ENCODE measurements around the gene ALG8.
"Not testable (repeated sequence)": the region's sequence is repeated elsewhere in the genome, so short reads cannot be mapped to it uniquely, and the experiment has no call there.

ALG8 gene

DNA sequence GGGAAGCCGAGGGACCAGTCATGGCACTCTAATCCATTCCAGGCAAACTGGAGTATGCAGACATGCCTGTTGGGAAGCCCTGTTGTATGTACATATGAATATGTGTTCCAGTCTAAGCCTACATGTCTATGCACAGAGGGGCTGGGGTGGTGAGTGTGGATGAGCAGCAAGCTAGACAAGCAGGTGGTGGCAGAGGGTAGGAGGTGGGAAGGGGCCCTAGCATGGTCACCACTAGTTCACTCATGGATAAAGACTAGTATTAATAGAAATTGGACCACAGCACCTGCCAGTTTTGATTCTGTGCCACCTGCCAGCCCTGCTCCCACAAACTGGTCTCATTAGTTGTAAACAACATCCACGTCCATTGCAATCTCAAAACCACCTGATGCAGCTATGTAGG is 74.2 kb downstream of the ALG8 start:
- Histone ChIP-seq H3K4me3 (no peak overlapping the region), H3K4me1 (peaks cover 11% of the 10 kb centered on the region), H3K9me3 (no peaks in the 10 kb centered on the region), H3K27me3 (ENCODE audit: low read depth) (no peaks in the 10 kb centered on the region), H3K36me3 (replicated peaks) (peaks cover 21% of the 10 kb centered on the region)
- in situ Hi-C loops (cut with MboI; ENCODE audit: low sequenced_read_pairs): no loop called here
- no peak for DNase-seq (ENCODE audit: low spot score in 2 of 2)

DNA sequence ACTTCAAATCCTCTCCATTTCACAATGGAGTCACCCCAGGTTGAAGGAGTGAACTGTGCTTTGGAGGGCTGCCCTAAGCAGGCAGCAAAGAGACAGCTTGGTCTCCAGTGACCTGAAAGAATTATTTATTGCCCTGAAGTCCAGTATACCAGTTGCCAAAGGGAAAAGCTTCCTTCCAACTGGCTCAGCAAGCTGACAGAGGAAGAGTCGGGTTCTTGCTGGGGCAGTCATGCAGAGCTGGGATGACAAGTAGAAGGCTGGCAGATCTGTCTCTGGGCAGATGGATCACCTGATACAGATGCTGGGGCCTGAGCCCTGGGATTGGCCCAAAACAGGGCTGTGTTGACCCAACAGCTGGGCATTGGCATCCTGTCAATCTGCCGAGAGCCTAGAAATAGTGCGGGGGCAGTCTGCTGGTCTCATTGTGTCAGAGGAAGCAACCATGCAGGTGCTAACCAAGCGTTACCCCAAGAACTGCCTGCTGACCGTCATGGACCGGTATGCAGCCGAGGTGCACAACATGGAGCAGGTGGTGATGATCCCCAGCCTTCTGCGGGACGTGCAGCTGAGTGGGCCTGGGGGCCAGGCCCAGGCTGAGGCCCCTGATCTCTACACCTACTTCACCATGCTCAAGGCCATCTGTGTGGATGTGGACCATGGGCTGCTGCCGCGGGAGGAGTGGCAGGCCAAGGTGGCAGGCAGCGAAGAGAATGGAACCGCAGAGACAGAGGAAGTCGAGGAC is 75.8 kb downstream of the ALG8 start, which contains the start of gene THRSP:
Gene THRSP (plus strand): TSS at position 422 of the 742 bp plus-strand sequence. CDS start 21 bp downstream, at position 443.
- peaks cover 11% of the 10 kb centered on the region for H3K4me1 ChIP-seq
- no peaks in the 10 kb centered on the region for H3K27me3 ChIP-seq (ENCODE audit: low read depth)
- H3K9me3 ChIP-seq: no peaks in the 10 kb centered on the region
- DNase-seq (ENCODE audit: low spot score in 2 of 2): no peak
- peaks cover 9% of the 10 kb centered on the region for H3K36me3 ChIP-seq (replicated peaks)
- in situ Hi-C loops (cut with MboI; ENCODE audit: low sequenced_read_pairs): no loop called here
- no peak within 1 kb of the TSS for H3K4me3 ChIP-seq

DNA sequence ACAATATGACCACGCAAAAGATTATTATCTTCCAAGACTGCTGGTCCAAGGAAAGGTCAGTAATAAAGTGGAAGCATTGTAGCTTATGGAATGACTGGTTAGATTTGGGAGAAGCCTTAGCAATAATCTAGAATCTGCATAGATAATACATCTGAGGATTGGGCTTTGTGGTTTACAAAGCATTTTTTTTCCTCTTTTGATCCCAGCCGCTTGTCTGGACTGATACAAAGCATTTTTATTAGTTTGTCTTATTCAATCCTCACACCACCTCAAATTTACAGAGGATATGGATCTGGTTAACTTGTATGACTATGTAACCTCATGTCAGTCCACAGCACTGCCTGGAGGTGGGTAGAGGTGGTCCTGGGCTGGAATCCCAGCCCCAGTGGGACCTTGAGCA is 76.8 kb downstream of the ALG8 start:
- Histone ChIP-seq H3K36me3 (replicated peaks) (peaks cover 5% of the 10 kb centered on the region; the same call in 1 of the 2 replicates), H3K4me3 (no peak overlapping the region), H3K27me3 (ENCODE audit: low read depth) (no peaks in the 10 kb centered on the region), H3K4me1 (peaks cover 11% of the 10 kb centered on the region), H3K9me3 (no peaks in the 10 kb centered on the region)
- in situ Hi-C loops (cut with MboI; ENCODE audit: low sequenced_read_pairs): no loop called here
- no peak for DNase-seq (ENCODE audit: low spot score in 2 of 2)

DNA sequence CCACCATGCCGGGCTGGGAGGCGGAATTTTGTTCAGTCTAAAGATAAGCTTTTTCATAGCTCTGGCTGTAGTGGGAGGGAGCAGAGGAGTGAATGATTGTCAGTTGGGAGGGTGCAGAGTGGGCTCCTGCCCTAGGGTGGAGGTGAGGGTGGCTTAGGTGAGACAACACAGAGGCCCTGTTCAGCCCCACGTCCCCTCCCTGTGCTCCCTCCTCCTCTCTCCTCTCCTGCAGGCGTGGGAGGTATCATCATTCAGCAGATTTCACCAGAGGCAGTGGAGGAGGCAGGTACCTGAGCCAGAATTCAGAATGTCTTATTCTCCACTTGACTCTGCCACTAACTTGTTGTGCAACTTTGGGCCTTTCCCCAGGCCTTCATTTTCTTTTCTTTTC is 77.5 kb downstream of the ALG8 start:
- Histone ChIP-seq H3K4me3 (no peak overlapping the region), H3K9me3 (no peaks in the 10 kb centered on the region), H3K27me3 (ENCODE audit: low read depth) (no peaks in the 10 kb centered on the region), H3K4me1 (peaks cover 11% of the 10 kb centered on the region), H3K36me3 (replicated peaks) (no peaks in the 10 kb centered on the region)
- in situ Hi-C loops (cut with MboI; ENCODE audit: low sequenced_read_pairs): no loop called here
- no peak for DNase-seq (ENCODE audit: low spot score in 2 of 2)

DNA sequence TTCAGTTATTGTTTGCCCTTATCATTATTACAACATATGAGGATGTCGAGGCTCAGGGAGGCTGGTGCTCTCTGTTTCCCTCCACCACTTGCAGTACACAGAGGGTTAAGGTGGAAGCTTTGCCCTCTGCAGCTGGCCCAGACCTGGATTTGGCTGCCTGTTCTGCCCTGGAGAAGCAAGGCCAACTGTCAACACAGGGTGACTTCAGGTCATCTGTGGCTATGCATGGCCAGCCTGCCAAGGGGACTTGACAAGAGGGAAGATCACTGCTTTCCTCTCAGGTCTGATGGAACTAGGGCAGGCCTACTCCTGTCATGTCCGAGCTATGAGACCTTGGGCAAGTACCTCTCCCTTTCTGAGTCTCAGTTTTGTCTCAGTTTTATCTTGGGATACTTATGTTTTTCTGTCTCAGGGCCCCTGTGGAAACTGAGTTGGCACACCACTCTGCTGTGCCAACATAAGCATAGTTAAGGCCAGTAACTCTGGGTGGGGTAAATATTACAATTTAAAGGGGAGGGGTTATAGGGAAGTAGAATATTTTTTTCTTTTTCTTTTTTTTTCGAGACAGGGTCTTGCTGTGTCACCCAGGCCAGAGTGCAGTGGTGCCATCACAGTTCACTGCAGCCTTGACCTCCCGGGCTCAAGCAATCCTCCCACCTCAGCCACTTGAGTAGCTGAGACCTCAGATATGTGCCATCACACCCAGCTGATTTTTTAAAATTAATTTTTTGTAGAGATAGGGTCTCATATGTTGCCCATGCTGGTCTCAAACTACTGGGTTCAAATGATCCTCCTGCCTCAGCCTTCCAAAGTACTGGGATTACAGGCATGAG is 78.1 kb downstream of the ALG8 start:
- Histone ChIP-seq H3K4me3 (no peak overlapping the region), H3K4me1 (peaks cover 9% of the 10 kb centered on the region), H3K36me3 (replicated peaks) (no peaks in the 10 kb centered on the region), H3K9me3 (no peaks in the 10 kb centered on the region), H3K27me3 (ENCODE audit: low read depth) (no peaks in the 10 kb centered on the region)
- in situ Hi-C loops (cut with MboI; ENCODE audit: low sequenced_read_pairs): no loop called here
- DNase-seq (ENCODE audit: low spot score in 2 of 2): no peak

DNA sequence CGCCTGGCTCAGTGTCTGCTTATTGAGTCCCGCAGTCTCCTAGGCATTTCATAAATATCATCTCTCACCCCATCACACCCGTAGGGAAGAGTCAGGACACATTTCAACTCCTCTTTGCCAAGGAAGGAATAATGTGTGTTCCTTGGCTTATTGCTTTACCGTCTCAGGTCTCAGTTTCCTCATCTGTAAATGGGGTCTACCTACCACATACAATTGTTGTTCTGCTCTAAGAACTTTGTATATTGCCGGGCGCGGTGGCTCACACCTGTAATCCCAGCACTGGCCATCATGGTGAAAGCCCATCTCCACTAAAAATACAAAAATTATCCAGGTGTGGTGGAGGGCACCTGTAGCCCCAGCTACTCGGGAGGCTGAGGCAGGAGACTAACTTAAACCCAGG is 78.9 kb downstream of the ALG8 start:
- in situ Hi-C loops (cut with MboI; ENCODE audit: low sequenced_read_pairs): no loop called here
- Histone ChIP-seq H3K4me3 (no peak overlapping the region), H3K27me3 (ENCODE audit: low read depth) (no peaks in the 10 kb centered on the region), H3K4me1 (peaks cover 2% of the 10 kb centered on the region), H3K36me3 (replicated peaks) (no peaks in the 10 kb centered on the region), H3K9me3 (no peaks in the 10 kb centered on the region)
- DNase-seq (ENCODE audit: low spot score in 2 of 2): no peak

DNA sequence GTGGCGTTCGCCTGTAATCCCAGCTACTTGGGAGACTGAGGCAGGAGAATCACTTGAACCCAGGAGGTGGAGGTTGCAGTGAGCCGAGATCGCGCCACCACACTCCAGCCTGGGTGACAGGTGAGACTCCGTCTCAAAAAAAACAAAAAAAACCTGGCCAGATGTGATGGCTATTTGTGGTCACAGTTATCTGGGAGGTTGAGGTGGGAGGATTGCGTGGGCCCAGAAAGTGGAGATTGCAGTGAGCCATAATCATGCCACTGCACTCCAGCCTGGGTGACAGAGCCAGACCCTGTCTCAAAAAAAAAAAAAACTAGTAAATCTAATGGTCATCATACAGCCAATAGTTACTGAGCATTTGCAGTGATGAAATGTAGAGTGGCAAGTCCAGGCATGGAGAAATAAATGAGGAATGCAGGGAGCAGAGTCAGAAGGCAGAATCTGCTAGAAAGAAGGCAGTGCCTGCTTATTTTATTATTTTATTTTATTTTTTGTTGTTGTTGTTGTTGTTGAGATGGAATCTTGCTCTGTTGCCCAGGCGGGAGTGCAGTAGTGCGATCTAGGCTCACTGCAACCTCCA is 79.6 kb downstream of the ALG8 start:
- not testable (repeated sequence) for H3K9me3 ChIP-seq; H3K4me3 ChIP-seq; H3K4me1 ChIP-seq; H3K36me3 ChIP-seq (replicated peaks); H3K27me3 ChIP-seq (ENCODE audit: low read depth); DNase-seq (ENCODE audit: low spot score in 2 of 2)
- in situ Hi-C loops (cut with MboI; ENCODE audit: low sequenced_read_pairs): loop anchor here (10.0 kb wide), 1 partner anchor 65 kb away; the partner anchor contains the start of gene INTS4

DNA sequence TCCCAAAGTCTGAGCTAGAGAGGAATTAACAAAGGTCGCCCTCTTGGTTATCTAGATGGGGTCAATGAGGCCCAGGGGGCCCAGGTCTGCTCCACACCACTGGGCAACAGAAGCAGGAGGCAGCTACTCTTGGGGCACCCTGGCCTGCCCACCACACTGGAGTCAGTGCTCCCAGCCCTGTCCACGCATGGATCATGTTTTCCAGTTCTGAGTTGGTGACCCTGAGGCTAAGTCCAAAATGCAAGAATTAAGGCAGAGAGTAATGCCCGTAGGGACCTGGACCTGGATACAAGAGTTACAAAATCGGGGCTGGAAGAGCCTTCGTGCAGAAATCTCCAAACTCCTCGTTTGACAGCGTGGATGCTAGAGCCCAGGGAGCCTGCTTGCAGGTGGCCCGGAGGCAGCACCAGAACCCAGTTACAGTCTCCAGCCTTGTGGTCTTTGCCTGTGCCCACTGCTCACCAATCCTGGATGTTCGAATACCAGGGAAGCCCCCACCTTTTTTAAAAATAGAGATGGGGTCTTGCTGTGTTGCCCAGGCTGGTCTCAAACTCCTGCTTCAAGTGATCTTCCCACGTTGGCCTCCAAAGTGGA is 81.9 kb downstream of the ALG8 start:
- Histone ChIP-seq H3K36me3 (replicated peaks) (no peaks in the 10 kb centered on the region), H3K4me1 (no peaks in the 10 kb centered on the region), H3K27me3 (ENCODE audit: low read depth) (no peaks in the 10 kb centered on the region), H3K4me3 (no peak overlapping the region), H3K9me3 (no peaks in the 10 kb centered on the region)
- no peak for DNase-seq (ENCODE audit: low spot score in 2 of 2)
- in situ Hi-C loops (cut with MboI; ENCODE audit: low sequenced_read_pairs): loop anchor here (10.0 kb wide), 1 partner anchor 63 kb away; the partner anchor contains the start of gene INTS4

DNA sequence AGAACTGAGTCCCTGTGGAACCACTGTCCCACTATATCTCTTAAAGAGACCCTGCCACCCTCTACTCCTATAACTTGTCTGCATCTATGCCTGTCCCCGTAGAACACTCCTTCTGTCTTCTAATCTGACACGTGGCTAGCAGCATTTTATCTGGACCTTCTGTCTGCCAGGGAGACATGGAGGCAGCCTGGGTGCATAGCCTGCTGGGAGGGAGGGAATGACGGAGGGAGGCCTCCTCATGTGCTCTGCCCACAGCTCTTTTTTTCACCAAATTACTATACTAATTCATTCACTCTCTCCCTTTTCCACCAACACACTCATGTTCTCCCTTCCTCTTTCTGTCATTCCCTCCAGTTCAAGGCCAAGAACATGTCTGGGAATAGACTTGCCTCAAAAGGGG is 83.3 kb downstream of the ALG8 start:
- Histone ChIP-seq H3K36me3 (replicated peaks) (no peaks in the 10 kb centered on the region), H3K4me1 (no peaks in the 10 kb centered on the region), H3K9me3 (no peaks in the 10 kb centered on the region), H3K4me3 (no peak overlapping the region), H3K27me3 (ENCODE audit: low read depth) (no peaks in the 10 kb centered on the region)
- in situ Hi-C loops (cut with MboI; ENCODE audit: low sequenced_read_pairs): loop anchor here (10.0 kb wide), 1 partner anchor 61 kb away; the partner anchor contains the start of gene INTS4
- DNase-seq (ENCODE audit: low spot score in 2 of 2): no peak

DNA sequence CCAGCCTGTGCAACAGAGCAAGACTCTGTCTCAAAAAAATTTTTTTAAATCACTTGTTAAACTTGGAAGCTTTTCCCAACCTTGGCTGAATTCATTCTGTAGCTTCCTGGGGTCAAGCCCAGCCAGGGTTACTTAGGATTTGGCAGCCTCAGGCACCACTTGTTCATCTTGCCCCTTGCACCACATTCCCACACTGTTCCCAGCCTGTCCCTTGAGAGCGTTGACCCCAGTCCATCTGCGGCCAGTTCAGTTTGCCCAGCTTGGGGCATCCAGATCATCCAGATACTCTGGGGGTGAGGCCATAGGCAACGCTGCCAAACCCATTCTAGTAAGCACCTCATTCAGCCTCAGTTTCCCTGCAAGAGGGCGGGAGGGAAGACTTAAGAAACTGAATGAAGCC is 84.5 kb downstream of the ALG8 start:
- H3K36me3 ChIP-seq (replicated peaks): no peaks in the 10 kb centered on the region
- DNase-seq (ENCODE audit: low spot score in 2 of 2): no peak

DNA sequence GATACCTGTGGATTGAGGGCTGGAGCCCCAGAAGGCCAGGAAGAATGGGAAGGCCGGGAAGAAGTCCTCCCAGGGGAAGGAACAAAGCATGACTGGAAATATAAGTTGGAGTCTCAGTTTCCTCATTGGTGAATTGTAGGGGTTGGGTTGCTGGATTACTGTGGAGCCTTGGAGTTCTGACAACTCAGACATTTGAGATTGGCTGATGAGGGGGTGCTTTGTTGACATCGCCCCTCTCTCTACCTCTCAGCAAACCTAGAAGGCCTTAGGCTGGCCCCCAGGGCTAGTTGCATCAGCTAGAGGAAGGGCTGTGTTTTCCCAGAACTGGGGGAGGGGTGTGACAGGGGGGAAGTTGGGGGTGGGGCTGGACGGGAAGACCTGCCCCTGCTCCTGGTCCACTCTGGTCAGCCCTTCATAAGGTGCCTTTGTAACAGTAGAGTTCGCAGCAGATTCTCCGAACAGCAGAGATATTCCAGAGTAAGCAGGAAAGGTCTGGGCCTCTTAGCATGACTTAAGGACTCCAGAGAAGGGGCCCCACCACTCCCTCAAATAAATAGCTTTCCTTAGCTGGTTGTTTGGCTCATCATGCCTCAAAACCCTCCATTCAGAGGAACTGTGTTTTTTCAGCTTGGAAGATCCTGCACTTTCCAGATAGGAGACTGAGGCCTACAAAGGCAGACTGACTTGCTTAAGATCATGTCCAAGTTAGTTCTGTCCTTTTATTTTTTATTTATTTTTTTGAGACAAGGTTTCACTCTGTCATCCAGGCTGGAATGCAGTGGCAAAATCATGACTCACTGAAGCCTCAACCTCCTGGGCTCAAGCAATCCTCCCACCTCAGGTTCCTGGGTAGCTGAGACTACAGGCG is 88.2 kb downstream of the ALG8 start:
- Histone ChIP-seq H3K36me3 (replicated peaks) (no peaks in the 10 kb centered on the region), H3K27me3 (ENCODE audit: low read depth) (no peaks in the 10 kb centered on the region), H3K4me1 (peaks cover 4% of the 10 kb centered on the region; the same call in 1 of the 2 replicates), H3K4me3 (no peak overlapping the region), H3K9me3 (no peaks in the 10 kb centered on the region)
- DNase-seq (ENCODE audit: low spot score in 2 of 2): no peak
- in situ Hi-C loops (cut with MboI; ENCODE audit: low sequenced_read_pairs): loop anchor here (10.0 kb wide), 1 partner anchor 56 kb away; the partner anchor contains the start of gene INTS4

More for the DNA sequence above, 84.5 kb downstream of the ALG8 start:
- H3K27me3 ChIP-seq (ENCODE audit: low read depth): no peaks in the 10 kb centered on the region
- in situ Hi-C loops (cut with MboI; ENCODE audit: low sequenced_read_pairs): loop anchor here (10.0 kb wide), 1 partner anchor 60 kb away; the partner anchor contains the start of gene INTS4
- H3K4me1 ChIP-seq: no peaks in the 10 kb centered on the region
- no peaks in the 10 kb centered on the region for H3K9me3 ChIP-seq
- no peak overlapping the region for H3K4me3 ChIP-seq
